ENCODE data around the gene ADO.

GRCh38 chr10:62819141-62819920 is 14.8 kb downstream of the ADO start:
- TF ChIP-seq, protein P1, sequence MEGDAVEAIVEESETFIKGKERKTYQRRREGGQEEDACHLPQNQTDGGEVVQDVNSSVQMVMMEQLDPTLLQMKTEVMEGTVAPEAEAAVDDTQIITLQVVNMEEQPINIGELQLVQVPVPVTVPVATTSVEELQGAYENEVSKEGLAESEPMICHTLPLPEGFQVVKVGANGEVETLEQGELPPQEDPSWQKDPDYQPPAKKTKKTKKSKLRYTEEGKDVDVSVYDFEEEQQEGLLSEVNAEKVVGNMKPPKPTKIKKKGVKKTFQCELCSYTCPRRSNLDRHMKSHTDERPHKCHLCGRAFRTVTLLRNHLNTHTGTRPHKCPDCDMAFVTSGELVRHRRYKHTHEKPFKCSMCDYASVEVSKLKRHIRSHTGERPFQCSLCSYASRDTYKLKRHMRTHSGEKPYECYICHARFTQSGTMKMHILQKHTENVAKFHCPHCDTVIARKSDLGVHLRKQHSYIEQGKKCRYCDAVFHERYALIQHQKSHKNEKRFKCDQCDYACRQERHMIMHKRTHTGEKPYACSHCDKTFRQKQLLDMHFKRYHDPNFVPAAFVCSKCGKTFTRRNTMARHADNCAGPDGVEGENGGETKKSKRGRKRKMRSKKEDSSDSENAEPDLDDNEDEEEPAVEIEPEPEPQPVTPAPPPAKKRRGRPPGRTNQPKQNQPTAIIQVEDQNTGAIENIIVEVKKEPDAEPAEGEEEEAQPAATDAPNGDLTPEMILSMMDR (IDR thresholded peaks at IDR 0.05; ENCODE audit: insufficient read depth, low read length, poor library complexity, severe bottlenecking) = no peak
- no peak for TF ChIP-seq EZH2phosphoT487 (conservative IDR thresholded peaks at IDR 0.05; ENCODE audit: low read length)
